AG04449 (cell line): ENCODE results near the gene TGM5.

Experiments
- CTCF ChIA-PET: fragments of 350-600 bp; formaldehyde crosslinking; extraction: SDS; loops from one replicate; lab custom pipeline; 2021; ENCODE audit warnings: antibody characterized with exemption; lab: Yijun Ruan, JAX
- POLR2A ChIA-PET: fragments of 400-600, 350-600 bp; formaldehyde crosslinking; extraction: SDS; loops from one replicate; lab custom pipeline; 2020; ENCODE audit warnings: antibody characterized with exemption, inconsistent platforms; lab: Yijun Ruan, JAX
- DNase-seq: peaks from one replicate; pipeline ENCODE4 v3.0.0-alpha.2; 2010; ENCODE audit warnings: low read depth, low spot score
- H3K4me3 ChIP-seq: 2 replicates; pipeline ENCODE4 v1.5.1; 2011; ENCODE audit warnings: low read depth, mild to moderate bottlenecking, control low read depth, low read length
- CTCF ChIP-seq: IDR thresholded peaks from one replicate; pipeline ENCODE4 v1.5.1; 2011; ENCODE audit warnings: mild to moderate bottlenecking, moderate library complexity, low read length, control low read depth, inconsistent platforms; ENCODE audit not compliant: insufficient read depth; ENCODE audit errors: missing control alignments

Gene TGM5

GRCh38 chr15:43249236-43249635 is 17.5 kb downstream of the TGM5 start:
- CTCF ChIA-PET: no interaction called here

GRCh38 chr15:43246261-43246774 is 20.4 kb downstream of the TGM5 start:
- H3K4me3 ChIP-seq: no peak overlapping the region
- no peak for TF ChIP-seq CTCF
- ChIA-PET POLR2A (no interaction called here), CTCF (interaction anchor here (0.9 to 2.6 kb wide), 5 partner anchors 14 to 40 kb away, joined by 3 to 12 read pairs (median 8); no protein-coding TSS in a partner anchor)
- no peak for DNase-seq

More at GRCh38 chr15:43249236-43249635, 17.5 kb downstream of the TGM5 start:
- DNase-seq: no peak
- no peak for TF ChIP-seq CTCF
- H3K4me3 ChIP-seq: no peak overlapping the region
- POLR2A ChIA-PET: no interaction called here

- DNase-seq: no peak
- ChIA-PET CTCF (interaction anchor here (0.8 to 1.8 kb wide), 2 partner anchors 19 to 42 kb away, joined by 3 to 12 read pairs; no protein-coding TSS in a partner anchor), POLR2A (no interaction called here)
Measured at GRCh38 chr15:43244092-43244491, 22.6 kb downstream of the TGM5 start.

GRCh38 chr15:43243020-43243645 is 23.6 kb downstream of the TGM5 start:
- no peak overlapping the region for H3K4me3 ChIP-seq
- ChIA-PET POLR2A (no interaction called here), CTCF (interaction anchor here (0.8 to 3.8 kb wide), 4 partner anchors 11 to 42 kb away, joined by 3 to 23 read pairs (median 5); no protein-coding TSS in a partner anchor)
- no peak for DNase-seq
- no peak for TF ChIP-seq CTCF

More at GRCh38 chr15:43244092-43244491, 22.6 kb downstream of the TGM5 start:
- H3K4me3 ChIP-seq: no peak overlapping the region
- TF ChIP-seq CTCF: no peak

- no peak for DNase-seq
- no peak overlapping the region for H3K4me3 ChIP-seq
- TF ChIP-seq CTCF: no peak
- CTCF ChIA-PET: interaction anchor here (0.8 to 3.8 kb wide), 4 partner anchors 11 to 43 kb away, joined by 3 to 23 read pairs (median 5); no protein-coding TSS in a partner anchor
- POLR2A ChIA-PET: no interaction called here
Measured at GRCh38 chr15:43242616-43243015, 24.1 kb downstream of the TGM5 start.

GRCh38 chr15:43241100-43241499 is 25.6 kb downstream of the TGM5 start:
- CTCF ChIA-PET: interaction anchor here (0.8 to 3.8 kb wide), 4 partner anchors 12 to 44 kb away, joined by 3 to 23 read pairs (median 4); no protein-coding TSS in a partner anchor
- no peak overlapping the region for H3K4me3 ChIP-seq
- TF ChIP-seq CTCF: no peak
- DNase-seq: no peak
- POLR2A ChIA-PET: no interaction called here
